Endodermal cell (in vitro differentiated cells): Measurements from ENCODE around the gene JSRP1. TPM values are rescaled to one million over a fixed set of nuclear protein-coding genes. Genes with fewer than 3 reads are reported as not detected.
A peak's percentile ranks its signal among the peaks of the same experiment; 100 is the strongest.

Source experiments
- DNase-seq: peaks from one replicate; pipeline ENCODE4 v3.0.0-alpha.2; 2017
- H3K27ac ChIP-seq: 2 replicates; pipeline ENCODE4 v1.5.1; 2013; ENCODE audit warnings: mild to moderate bottlenecking, low read depth, low read length, moderate library complexity
- H3K27me3 ChIP-seq: 2 replicates; pipeline ENCODE4 v1.6.1; 2013; ENCODE audit warnings: mild to moderate bottlenecking, low read length, moderate library complexity; ENCODE audit not compliant: insufficient read depth, control insufficient read depth, poor library complexity, severe bottlenecking
- H3K36me3 ChIP-seq: 2 replicates; pipeline ENCODE4 v1.7.0; 2013; ENCODE audit warnings: mild to moderate bottlenecking, low read length, moderate library complexity; ENCODE audit not compliant: control insufficient read depth, insufficient read depth
- H3K4me1 ChIP-seq: one replicate; pipeline ENCODE4 v1.7.0; 2013; ENCODE audit warnings: low read length; ENCODE audit not compliant: control insufficient read depth, insufficient read depth
- H3K4me3 ChIP-seq: 2 replicates; pipeline ENCODE4 v1.5.1; 2013; ENCODE audit warnings: mild to moderate bottlenecking, low read length, moderate library complexity
- H3K9ac ChIP-seq: 2 replicates; pipeline ENCODE4 v1.6.1; 2013; ENCODE audit warnings: mild to moderate bottlenecking, low read length, moderate library complexity; ENCODE audit not compliant: poor library complexity, severe bottlenecking; ENCODE audit errors: extremely low read depth
- H3K9me3 ChIP-seq: 2 replicates; pipeline ENCODE4 v1.6.1; 2013; ENCODE audit warnings: mild to moderate bottlenecking, low read length, moderate library complexity; ENCODE audit not compliant: control insufficient read depth
- H3K27ac Mint-ChIP-seq: 2 replicates; pipeline ENCODE4 v1.8.0; 2020; ENCODE audit warnings: mixed read lengths
- H3K27me3 Mint-ChIP-seq: 2 replicates; pipeline ENCODE4 v1.8.0; 2021; ENCODE audit warnings: mild to moderate bottlenecking, mixed read lengths; ENCODE audit not compliant: insufficient read depth
- H3K36me3 Mint-ChIP-seq: 2 replicates; pipeline ENCODE4 v1.8.0; 2020; ENCODE audit warnings: low read depth, mixed read lengths
- H3K4me1 Mint-ChIP-seq: 2 replicates; pipeline ENCODE4 v1.8.0; 2020; ENCODE audit warnings: mixed read lengths
- H3K4me3 Mint-ChIP-seq: 2 replicates; pipeline ENCODE4 v1.8.0; 2020; ENCODE audit warnings: mild to moderate bottlenecking, moderate library complexity, mixed read lengths
- H3K9me3 Mint-ChIP-seq: 2 replicates; pipeline ENCODE4 v1.8.0; 2020; ENCODE audit warnings: mild to moderate bottlenecking, mixed read lengths
- CTCF ChIP-seq: fragments of 200-600 bp; sonication (generic); conservative IDR thresholded peaks from 2 replicates; pipeline ENCODE4 v1.5.0; 2021; ENCODE audit warnings: antibody characterized with exemption, mild to moderate bottlenecking
- WGBS, 2 experiments: methylation state at CpG; one replicate each; pipeline versions ENCODE4 v1.1.5 to v1.1.7; 2013; ENCODE audit warnings: missing lambda C conversion rate in 2 of 2, mixed read lengths in 1 of 2; ENCODE audit not compliant: insufficient coverage in 1 of 2, insufficient read length in 1 of 2; 5-methylcytosine and 5-hydroxymethylcytosine counted together
- total RNA-seq, 2 donors: library from RNA; stranded (reverse); fragmentation: NEBNext Ultra II Directional in 1 of 2; extraction: Animal tissue kit (Norgen Biotek cat#: 25700) in 1 of 2; gene quantifications; 2 replicates in 1 of 2; 3 replicates in 1 of 2; pipeline ENCODE4 v1.2.1, GENCODE V29; 2021

The JSRP1 gene
- total RNA-seq, 2 donors from 2014 or later, result 0.66 to 0.89 TPM

- H3K27ac ChIP-seq, result no peak overlapping the region
- H3K4me3 ChIP-seq, result no peak overlapping the region
- Mint-ChIP-seq H3K9me3 (no peaks in the 10 kb centered on the region), H3K27ac (no peak overlapping the region), H3K36me3 (peaks cover 32% of the 10 kb centered on the region), H3K4me3 (no peak overlapping the region), H3K27me3 (no peaks in the 10 kb centered on the region), H3K4me1 (no peaks in the 10 kb centered on the region)
- 84 to 92% methylated on average over 8 to 10 of the region's 10 CpGs for WGBS, 2 experiments
- DNase-seq, result no peak
- H3K9me3 ChIP-seq, result no peaks in the 10 kb centered on the region
- TF ChIP-seq CTCF, result no peak
- no peaks in the 10 kb centered on the region for H3K4me1 ChIP-seq
- no peaks in the 10 kb centered on the region for H3K27me3 ChIP-seq
- no peak overlapping the region for H3K9ac ChIP-seq
- H3K36me3 ChIP-seq, result peaks cover 30% of the 10 kb centered on the region
Observed at GRCh38 chr19:2208975-2209374, 47.2 kb downstream of the JSRP1 start.

- H3K4me3 Mint-ChIP-seq, result no peak overlapping the region
- H3K9me3 ChIP-seq, result no peaks in the 10 kb centered on the region
- no peak overlapping the region for H3K4me3 ChIP-seq
- H3K36me3 Mint-ChIP-seq, result peaks cover 33% of the 10 kb centered on the region
- H3K27ac Mint-ChIP-seq, result no peak overlapping the region
- 83 to 85% methylated on average over 18 to 36 of the region's 36 CpGs for WGBS, 2 experiments
- no peaks in the 10 kb centered on the region for H3K9me3 Mint-ChIP-seq
- no peaks in the 10 kb centered on the region for H3K4me1 ChIP-seq
- H3K27ac ChIP-seq, result no peak overlapping the region
- TF ChIP-seq CTCF, result peak; percentile 19
- no peaks in the 10 kb centered on the region for H3K4me1 Mint-ChIP-seq
- H3K9ac ChIP-seq, result no peak overlapping the region
- DNase-seq, result peak; percentile 80
- H3K27me3 Mint-ChIP-seq, result no peaks in the 10 kb centered on the region
- H3K27me3 ChIP-seq, result no peaks in the 10 kb centered on the region
- peaks cover 30% of the 10 kb centered on the region for H3K36me3 ChIP-seq
Observed at GRCh38 chr19:2207991-2208860, 48.0 kb downstream of the JSRP1 start.

DNA sequence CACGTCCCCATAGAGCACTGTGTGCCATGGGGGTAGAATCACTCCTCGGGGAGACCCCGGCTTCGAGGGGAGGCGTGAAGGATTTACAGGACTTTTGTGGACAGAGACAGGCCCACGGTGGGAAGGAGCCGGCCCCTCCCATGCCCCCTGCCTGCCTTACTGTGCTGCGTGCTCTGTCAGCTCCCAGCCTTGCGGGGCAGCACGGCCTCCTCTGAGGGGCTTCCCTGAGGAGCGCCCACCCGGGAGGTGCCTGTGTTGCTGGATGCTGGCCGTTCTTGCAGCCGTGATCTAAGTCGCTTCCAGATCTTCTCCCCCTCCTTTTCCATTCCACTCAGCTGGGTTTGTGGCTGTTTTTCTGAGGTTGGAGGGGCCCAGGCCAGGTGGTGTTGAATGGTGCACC, 49.2 kb downstream of the JSRP1 start:
- peaks cover 23% of the 10 kb centered on the region for H3K36me3 ChIP-seq
- no peaks in the 10 kb centered on the region for H3K4me1 ChIP-seq
- Mint-ChIP-seq H3K36me3 (peaks cover 32% of the 10 kb centered on the region), H3K9me3 (no peaks in the 10 kb centered on the region), H3K27ac (no peak overlapping the region), H3K27me3 (no peaks in the 10 kb centered on the region), H3K4me3 (no peak overlapping the region), H3K4me1 (no peaks in the 10 kb centered on the region)
- no peaks in the 10 kb centered on the region for H3K27me3 ChIP-seq
- TF ChIP-seq CTCF, result no peak
- H3K27ac ChIP-seq, result no peak overlapping the region
- no peak overlapping the region for H3K4me3 ChIP-seq
- 95 to 98% methylated on average over 7 to 15 of the region's 15 CpGs for WGBS, 2 experiments
- H3K9ac ChIP-seq, result no peak overlapping the region
- H3K9me3 ChIP-seq, result no peaks in the 10 kb centered on the region
- no peak for DNase-seq
